Osteoblast (primary cell): ENCODE data around the gene ARL15. TPM values are rescaled to one million over a fixed set of nuclear protein-coding genes. Genes with fewer than 3 reads are reported as not detected.

Experiments used
- DNase-seq: peaks from one replicate; pipeline ENCODE4 v3.0.0; 2011; ENCODE audit warnings: low spot score, mixed read lengths; ENCODE audit not compliant: insufficient read length; ENCODE audit errors: missing footprints
- H2AFZ ChIP-seq: 2 replicates; pipeline ENCODE4 v1.6.0; 2011; ENCODE audit warnings: mild to moderate bottlenecking, low read length
- H3K27ac ChIP-seq: 2 replicates; pipeline ENCODE4 v1.5.1; 2011; ENCODE audit warnings: mild to moderate bottlenecking, low read depth, low read length, moderate library complexity
- H3K27me3 ChIP-seq: 2 replicates; pipeline ENCODE4 v1.6.0; 2012; ENCODE audit warnings: mild to moderate bottlenecking, control low read depth, inconsistent platforms, low read length, moderate library complexity; ENCODE audit not compliant: insufficient read depth
- H3K36me3 ChIP-seq: 2 replicates; pipeline ENCODE4 v1.5.1; 2011; ENCODE audit warnings: mild to moderate bottlenecking, low read length, control low read depth, moderate library complexity; ENCODE audit not compliant: insufficient read depth
- H3K4me1 ChIP-seq: 2 replicates; pipeline ENCODE4 v1.5.1; 2011; ENCODE audit warnings: mild to moderate bottlenecking, low read length, control low read depth, moderate library complexity; ENCODE audit not compliant: insufficient read depth
- H3K4me2 ChIP-seq: 2 replicates; pipeline ENCODE4 v1.6.0; 2011; ENCODE audit warnings: mild to moderate bottlenecking, low read length; ENCODE audit not compliant: insufficient read depth
- H3K4me3 ChIP-seq: fragments of 200-600 bp; sonication (generic); 3 replicates; pipeline ENCODE4 v1.5.1; 2012; ENCODE audit warnings: mild to moderate bottlenecking, low read length, inconsistent platforms; ENCODE audit not compliant: insufficient read depth
- H3K79me2 ChIP-seq: 2 replicates; pipeline ENCODE4 v1.6.0; 2012; ENCODE audit warnings: mild to moderate bottlenecking, low read length, control low read depth, inconsistent platforms; ENCODE audit not compliant: insufficient read depth
- H3K9me3 ChIP-seq: 2 replicates; pipeline ENCODE4 v1.5.1; 2011; ENCODE audit warnings: low read depth, low read length, control low read depth
- H4K20me1 ChIP-seq: 2 replicates; pipeline ENCODE4 v1.6.0; 2012; ENCODE audit warnings: mild to moderate bottlenecking, low read length, control low read depth; ENCODE audit not compliant: insufficient read depth
- CTCF ChIP-seq: IDR thresholded peaks from 2 replicates; pipeline ENCODE4 v1.5.1; 2011; ENCODE audit warnings: mild to moderate bottlenecking, low read depth, low read length, moderate library complexity; ENCODE audit errors: extremely low read depth
- total RNA-seq: library from RNA; depleted of rRNA; stranded (reverse); fragments of >200 nt; gene quantifications from 2 replicates; pipeline ENCODE4 v1.2.3, GENCODE V29; 2012

ARL15 gene
- total RNA-seq, 1 donor, result 25.3 TPM

- Histone ChIP-seq H3K79me2 (peaks cover 2% of the 10 kb centered on the region), H2AFZ (no peak overlapping the region), H3K9me3 (no peaks in the 10 kb centered on the region), H4K20me1 (peaks cover 16% of the 10 kb centered on the region), H3K4me2 (no peak overlapping the region), H3K4me3 (no peak overlapping the region), H3K27ac (no peak overlapping the region), H3K27me3 (no peaks in the 10 kb centered on the region), H3K4me1 (peaks cover 6% of the 10 kb centered on the region), H3K36me3 (no peaks in the 10 kb centered on the region)
- no peak for DNase-seq
- TF ChIP-seq CTCF, result no peak
Measured at GRCh38 chr5:54298947-54299346, 11.4 kb downstream of the ARL15 start.

- no peak for TF ChIP-seq CTCF
- H3K36me3 ChIP-seq, result no peaks in the 10 kb centered on the region
- no peak overlapping the region for H3K4me2 ChIP-seq
- no peaks in the 10 kb centered on the region for H3K27me3 ChIP-seq
- H2AFZ ChIP-seq, result no peak overlapping the region
- DNase-seq, result no peak
- peaks cover 6% of the 10 kb centered on the region for H4K20me1 ChIP-seq
- H3K4me1 ChIP-seq, result no peaks in the 10 kb centered on the region
- H3K79me2 ChIP-seq, result peaks cover 2% of the 10 kb centered on the region
- H3K4me3 ChIP-seq, result no peak overlapping the region
- H3K27ac ChIP-seq, result no peak overlapping the region
- H3K9me3 ChIP-seq, result no peaks in the 10 kb centered on the region
Measured at GRCh38 chr5:54296386-54296785, 14.0 kb downstream of the ARL15 start.

- no peaks in the 10 kb centered on the region for H3K9me3 ChIP-seq
- no peak overlapping the region for H2AFZ ChIP-seq
- peaks cover 6% of the 10 kb centered on the region for H4K20me1 ChIP-seq
- no peak for TF ChIP-seq CTCF
- H3K27ac ChIP-seq, result no peak overlapping the region
- H3K4me2 ChIP-seq, result no peak overlapping the region
- peaks cover 2% of the 10 kb centered on the region for H3K79me2 ChIP-seq
- no peak overlapping the region for H3K4me3 ChIP-seq
- no peak for DNase-seq
- H3K27me3 ChIP-seq, result no peaks in the 10 kb centered on the region
- no peaks in the 10 kb centered on the region for H3K36me3 ChIP-seq
- H3K4me1 ChIP-seq, result no peaks in the 10 kb centered on the region
Measured at GRCh38 chr5:54295651-54296276, 14.6 kb downstream of the ARL15 start.

GRCh38 chr5:54294097-54294667, 16.2 kb downstream of the ARL15 start:
- no peaks in the 10 kb centered on the region for H3K4me1 ChIP-seq

More at GRCh38 chr5:54294097-54294667, 16.2 kb downstream of the ARL15 start:
- Histone ChIP-seq H2AFZ (no peak overlapping the region), H3K27me3 (no peaks in the 10 kb centered on the region), H3K79me2 (peaks cover 2% of the 10 kb centered on the region), H3K4me3 (no peak overlapping the region), H3K36me3 (no peaks in the 10 kb centered on the region), H3K27ac (no peak overlapping the region), H3K9me3 (no peaks in the 10 kb centered on the region), H3K4me2 (no peak overlapping the region), H4K20me1 (peaks cover 6% of the 10 kb centered on the region)
- no peak for DNase-seq
- no peak for TF ChIP-seq CTCF
